WTC11 (cell line): ENCODE results near the gene COL12A1. TPM values are rescaled to one million over a fixed set of nuclear protein-coding genes. Genes with fewer than 3 reads are reported as not detected.

Experiments used
- ATAC-seq: fragments of 200-7000 bp; cut with Tn5 transposase; 2 replicates; pipeline ENCODE4 v1.10.0; 2021; ENCODE audit warnings: mild to moderate bottlenecking, moderate library complexity
- CTCF ChIA-PET: fragments of 300-600 bp; sonication (Branson Sonifier 250); formaldehyde crosslinking; loops from one replicate; lab custom pipeline; 2021; ENCODE audit warnings: antibody characterized with exemption; lab: Charles Lee
- POLR2A ChIA-PET: fragments of 350-600 bp; sonication (Branson Sonifier 250); formaldehyde crosslinking; loops from one replicate; lab custom pipeline; 2021; ENCODE audit warnings: antibody characterized with exemption; lab: Charles Lee
- DNase-seq: peaks from one replicate; pipeline ENCODE4 v3.0.0; 2021; ENCODE audit warnings: low spot score
- H3K27ac Mint-ChIP-seq: 2 replicates; pipeline ENCODE4 v1.8.0; 2021; ENCODE audit warnings: mixed read lengths
- H3K27me3 Mint-ChIP-seq: 2 replicates; pipeline ENCODE4 v1.8.0; 2021; ENCODE audit warnings: low read depth, mild to moderate bottlenecking, moderate library complexity, mixed read lengths
- H3K36me3 Mint-ChIP-seq: 2 replicates; pipeline ENCODE4 v1.8.0; 2021; ENCODE audit warnings: mixed read lengths
- H3K4me1 Mint-ChIP-seq: 2 replicates; pipeline ENCODE4 v1.8.0; 2022; ENCODE audit warnings: mixed read lengths
- H3K4me3 Mint-ChIP-seq: 2 replicates; pipeline ENCODE4 v1.8.0; 2021; ENCODE audit warnings: mild to moderate bottlenecking, moderate library complexity, mixed read lengths
- H3K9me3 Mint-ChIP-seq: 2 replicates; pipeline ENCODE4 v1.8.0; 2021; ENCODE audit warnings: mixed read lengths
- AR ChIP-seq: fragments of 250-450 bp; sonication (Bioruptor Pico); IDR thresholded peaks from 2 replicates; pipeline ENCODE4 v1.9.0; 2021; ENCODE audit warnings: mild to moderate bottlenecking
- CBFB ChIP-seq: sonication (generic); formaldehyde crosslinking; IDR thresholded peaks from 2 replicates; pipeline ENCODE4 v1.8.1; 2022; ENCODE audit warnings: mild to moderate bottlenecking, low read depth, missing genetic modification reagents
- CREB1 ChIP-seq: sonication (generic); formaldehyde crosslinking; IDR thresholded peaks from 2 replicates; pipeline ENCODE4 v1.8.0; 2023; ENCODE audit warnings: mild to moderate bottlenecking, missing genetic modification reagents
- CTCF ChIP-seq: fragments of 200-600 bp; IDR thresholded peaks from 2 replicates; pipeline ENCODE4 v1.8.0; 2022; ENCODE audit warnings: antibody characterized with exemption
- E2F4 ChIP-seq: sonication (generic); formaldehyde crosslinking; IDR thresholded peaks from 2 replicates; pipeline ENCODE4 v1.8.1; 2022; ENCODE audit warnings: low read depth, mild to moderate bottlenecking, moderate library complexity, missing genetic modification reagents, borderline replicate concordance
- ETV6 ChIP-seq: sonication (generic); formaldehyde crosslinking; IDR thresholded peaks from 2 replicates; pipeline ENCODE4 v1.8.1; 2022; ENCODE audit warnings: mild to moderate bottlenecking, missing genetic modification reagents
- HMGA2 ChIP-seq: fragments of 250-450 bp; sonication (Bioruptor Pico); IDR thresholded peaks from 2 replicates; pipeline ENCODE4 v1.4.0; 2021; ENCODE audit warnings: mild to moderate bottlenecking, moderate library complexity
- NR2C2 ChIP-seq: sonication (generic); formaldehyde crosslinking; IDR thresholded peaks from 2 replicates; pipeline ENCODE4 v1.8.0; 2022; ENCODE audit warnings: mild to moderate bottlenecking, missing genetic modification reagents
- NR3C1 ChIP-seq: sonication (generic); formaldehyde crosslinking; conservative IDR thresholded peaks from 2 replicates; pipeline ENCODE4 v1.8.1; 2023; ENCODE audit warnings: low read depth, mild to moderate bottlenecking, missing genetic modification reagents
- RORB ChIP-seq: fragments of 250-450 bp; sonication (Bioruptor Pico); IDR thresholded peaks from 2 replicates; pipeline ENCODE4 v1.9.0; 2021; ENCODE audit warnings: mild to moderate bottlenecking
- SMAD3 ChIP-seq: sonication (generic); formaldehyde crosslinking; IDR thresholded peaks from 2 replicates; pipeline ENCODE4 v1.8.0; 2022; ENCODE audit warnings: missing genetic modification reagents, mild to moderate bottlenecking, borderline replicate concordance
- SOX15 ChIP-seq: fragments of 250-450 bp; sonication (Bioruptor Pico); IDR thresholded peaks from 2 replicates; pipeline ENCODE4 v1.9.0; 2021; ENCODE audit warnings: mild to moderate bottlenecking
- TP53 ChIP-seq: sonication (generic); formaldehyde crosslinking; IDR thresholded peaks from 2 replicates; pipeline ENCODE4 v1.8.1; 2023; ENCODE audit warnings: mild to moderate bottlenecking, missing genetic modification reagents
- ZNF219 ChIP-seq: sonication (generic); formaldehyde crosslinking; IDR thresholded peaks from 2 replicates; pipeline ENCODE4 v1.8.0; 2023; ENCODE audit warnings: missing genetic modification reagents, mild to moderate bottlenecking, borderline replicate concordance
- ZNF263 ChIP-seq: sonication (generic); formaldehyde crosslinking; IDR thresholded peaks from 2 replicates; pipeline ENCODE4 v1.8.1; 2022; ENCODE audit warnings: low read depth, mild to moderate bottlenecking, moderate library complexity, missing genetic modification reagents
- ZNF281 ChIP-seq: sonication (generic); formaldehyde crosslinking; IDR thresholded peaks from 2 replicates; pipeline ENCODE4 v1.8.0; 2023; ENCODE audit warnings: mild to moderate bottlenecking, missing genetic modification reagents
- ZNF317 ChIP-seq: sonication (generic); formaldehyde crosslinking; IDR thresholded peaks from 2 replicates; pipeline ENCODE4 v1.8.1; 2023; ENCODE audit warnings: low read depth, mild to moderate bottlenecking, moderate library complexity, missing genetic modification reagents, borderline replicate concordance
- ZNF423 ChIP-seq: fragments of 250-450 bp; sonication (Bioruptor Pico); IDR thresholded peaks from 2 replicates; pipeline ENCODE4 v2.1.2; 2022; ENCODE audit warnings: mild to moderate bottlenecking, moderate library complexity
- ZNF532 ChIP-seq: fragments of 250-450 bp; sonication (Bioruptor Pico); IDR thresholded peaks from 2 replicates; pipeline ENCODE4 v1.9.0; 2021; ENCODE audit warnings: mild to moderate bottlenecking, borderline replicate concordance
- total RNA-seq: library from RNA; stranded (reverse); gene quantifications from 3 replicates; pipeline ENCODE4 v1.2.3, GENCODE V29; 2021

The COL12A1 gene
- total RNA-seq, 1 experiment from 2014 or later = 1.1 TPM

- no peak for TF ChIP-seq ZNF219 (CRISPR knock-in tag)
- TF ChIP-seq NR2C2 (CRISPR knock-in tag) = no peak
- TF ChIP-seq TP53 (CRISPR knock-in tag) = no peak
- no peak for TF ChIP-seq E2F4
- TF ChIP-seq CBFB = no peak
- no peak for TF ChIP-seq HMGA2 (CRISPR knock-in tag)
Measured at GRCh38 chr6:75233092-75233615, 27.3 kb upstream of the COL12A1 start (continued).

GRCh38 chr6:75230484-75231325, 24.9 kb upstream of the COL12A1 start:
- DNase-seq (peak; percentile 41), ATAC-seq (peak; percentile 85)
- H3K9me3 Mint-ChIP-seq = no peaks in the 10 kb centered on the region
- ChIA-PET POLR2A (no interaction called here), CTCF (interaction anchor here (2.7 kb wide), 1 partner anchor 22 kb away, joined by 10 read pairs; no protein-coding TSS in a partner anchor)
- H3K27me3 Mint-ChIP-seq = no peaks in the 10 kb centered on the region
- H3K4me3 Mint-ChIP-seq = no peak overlapping the region
- 0 out of 2 replicates have a peak, but pooled peaks have one; percentile 34 for TF ChIP-seq CTCF
- TF ChIP-seq AR (CRISPR knock-in tag) = no peak
- H3K4me1 Mint-ChIP-seq = peaks cover 43% of the 10 kb centered on the region
- no peak overlapping the region for H3K27ac Mint-ChIP-seq
- no peaks in the 10 kb centered on the region for H3K36me3 Mint-ChIP-seq

- ChIA-PET POLR2A (no interaction called here), CTCF (interaction anchor here (0.6 to 1.6 kb wide), 3 partner anchors 13 to 20 kb away, joined by 3 to 6 read pairs (median 6); no protein-coding TSS in a partner anchor)
- DNase-seq = no peak
- no peak overlapping the region for H3K4me3 Mint-ChIP-seq
- H3K4me1 Mint-ChIP-seq = peaks cover 23% of the 10 kb centered on the region
- H3K27me3 Mint-ChIP-seq = no peaks in the 10 kb centered on the region
- H3K9me3 Mint-ChIP-seq = no peaks in the 10 kb centered on the region
- no peak overlapping the region for H3K27ac Mint-ChIP-seq
- no peaks in the 10 kb centered on the region for H3K36me3 Mint-ChIP-seq
- ATAC-seq = no peak
- no peak for TF ChIP-seq RORB
- TF ChIP-seq NR3C1 (CRISPR knock-in tag) = no peak
- TF ChIP-seq CREB1 (CRISPR knock-in tag) = no peak
- TF ChIP-seq SMAD3 (CRISPR knock-in tag) = no peak
- TF ChIP-seq ZNF263 (CRISPR knock-in tag) = no peak
- TF ChIP-seq ZNF317 (CRISPR knock-in tag) = no peak
- TF ChIP-seq ZNF532 (CRISPR knock-in tag) = no peak
- no peak for TF ChIP-seq ZNF423 (CRISPR knock-in tag)
- no peak for TF ChIP-seq ZNF281 (CRISPR knock-in tag)
- no peak for TF ChIP-seq SOX15 (CRISPR knock-in tag)
- TF ChIP-seq ETV6 = no peak
Measured at GRCh38 chr6:75224303-75224926, 18.6 kb upstream of the COL12A1 start.
